RPMI7951 (cell line): ENCODE measurements around the gene PROM1. TPM values are rescaled to one million over a fixed set of nuclear protein-coding genes. Genes with fewer than 3 reads are reported as not detected.

Experiments used
- DNase-seq: peaks from one replicate; pipeline ENCODE4 v3.0.0-alpha.2; 2012; ENCODE audit warnings: low read depth
- total RNA-seq: library from RNA; depleted of rRNA; stranded (reverse); fragments of >200 nt; shearing (Covaris generic); gene quantifications from 2 replicates; pipeline ENCODE4 v1.2.3, GENCODE V29; 2014; rRNA removed

The PROM1 gene, protein sequence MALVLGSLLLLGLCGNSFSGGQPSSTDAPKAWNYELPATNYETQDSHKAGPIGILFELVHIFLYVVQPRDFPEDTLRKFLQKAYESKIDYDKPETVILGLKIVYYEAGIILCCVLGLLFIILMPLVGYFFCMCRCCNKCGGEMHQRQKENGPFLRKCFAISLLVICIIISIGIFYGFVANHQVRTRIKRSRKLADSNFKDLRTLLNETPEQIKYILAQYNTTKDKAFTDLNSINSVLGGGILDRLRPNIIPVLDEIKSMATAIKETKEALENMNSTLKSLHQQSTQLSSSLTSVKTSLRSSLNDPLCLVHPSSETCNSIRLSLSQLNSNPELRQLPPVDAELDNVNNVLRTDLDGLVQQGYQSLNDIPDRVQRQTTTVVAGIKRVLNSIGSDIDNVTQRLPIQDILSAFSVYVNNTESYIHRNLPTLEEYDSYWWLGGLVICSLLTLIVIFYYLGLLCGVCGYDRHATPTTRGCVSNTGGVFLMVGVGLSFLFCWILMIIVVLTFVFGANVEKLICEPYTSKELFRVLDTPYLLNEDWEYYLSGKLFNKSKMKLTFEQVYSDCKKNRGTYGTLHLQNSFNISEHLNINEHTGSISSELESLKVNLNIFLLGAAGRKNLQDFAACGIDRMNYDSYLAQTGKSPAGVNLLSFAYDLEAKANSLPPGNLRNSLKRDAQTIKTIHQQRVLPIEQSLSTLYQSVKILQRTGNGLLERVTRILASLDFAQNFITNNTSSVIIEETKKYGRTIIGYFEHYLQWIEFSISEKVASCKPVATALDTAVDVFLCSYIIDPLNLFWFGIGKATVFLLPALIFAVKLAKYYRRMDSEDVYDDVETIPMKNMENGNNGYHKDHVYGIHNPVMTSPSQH
- 0.12 TPM in 1 of 2 replicates, not detected in the other for total RNA-seq

DNA sequence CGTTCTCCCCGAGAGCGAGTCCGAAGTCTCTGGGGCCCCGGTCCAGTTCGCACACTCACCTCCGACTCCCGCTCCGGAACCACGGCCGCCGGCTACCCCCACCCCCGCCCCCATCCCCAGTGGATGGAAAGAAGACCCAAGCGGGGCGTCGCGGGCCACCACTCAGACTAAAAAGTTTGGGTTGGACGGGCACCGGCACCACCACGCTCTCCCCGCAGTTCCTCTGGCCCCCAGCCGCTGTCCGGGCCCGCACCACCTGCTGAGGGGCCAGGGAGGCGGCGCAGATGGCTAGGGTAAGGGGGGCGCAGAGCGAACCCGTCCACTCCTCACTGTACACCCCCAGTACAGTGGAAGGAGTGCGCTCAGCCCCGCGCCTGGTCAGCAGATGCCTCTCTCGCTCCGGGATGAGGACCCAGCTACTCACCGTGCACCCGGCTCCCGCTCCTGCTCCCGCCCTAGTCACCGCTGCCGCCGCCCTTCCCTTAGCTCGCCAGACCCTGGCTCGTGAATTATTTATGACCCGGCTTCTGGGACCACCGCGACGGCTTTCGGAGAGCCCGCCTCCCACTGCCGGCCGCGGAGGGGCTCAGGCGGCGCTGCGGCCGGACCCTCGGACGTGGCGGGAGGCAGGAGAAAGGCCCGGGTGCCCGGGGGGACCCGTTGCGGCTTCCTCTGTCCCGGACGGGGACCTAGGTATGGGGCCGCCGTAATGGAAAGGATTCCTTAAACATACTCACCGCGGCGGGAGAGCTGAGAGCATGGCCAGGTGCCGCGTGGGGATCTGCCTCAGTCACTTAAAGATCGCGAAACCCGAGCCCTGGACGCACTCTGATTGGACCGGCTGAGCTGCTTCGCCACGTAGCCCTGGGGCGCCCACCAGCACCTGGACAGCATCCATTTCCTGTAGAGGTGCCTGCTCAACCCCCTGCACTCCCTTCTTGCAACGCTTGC lies at the start of gene PROM1:
Gene PROM1, minus strand, starts transcription at position 783 of the 951 bp plus-strand sequence. CDS start 8,117 bp downstream, outside the sequence.
- no peak for DNase-seq

DNA sequence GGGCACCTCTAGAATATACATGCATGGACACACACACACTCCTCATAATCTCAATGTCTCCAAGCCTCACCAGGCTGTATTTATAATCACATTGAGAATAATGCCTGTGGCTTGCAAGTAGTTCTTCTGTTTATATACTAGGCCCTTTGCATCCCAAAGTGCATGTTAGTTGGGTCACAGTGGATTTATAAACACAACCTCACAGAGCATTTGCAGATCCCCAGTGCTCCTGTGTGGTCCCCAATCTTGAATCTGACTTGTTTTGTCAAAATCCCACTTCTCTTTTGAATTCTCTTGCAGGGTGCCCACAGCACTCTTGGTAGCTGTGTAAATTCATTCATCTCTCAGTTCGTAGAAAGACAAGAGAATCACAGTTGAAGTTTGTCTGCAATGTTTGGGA lies 49.6 kb upstream of the PROM1 start:
- no peak for DNase-seq

DNA sequence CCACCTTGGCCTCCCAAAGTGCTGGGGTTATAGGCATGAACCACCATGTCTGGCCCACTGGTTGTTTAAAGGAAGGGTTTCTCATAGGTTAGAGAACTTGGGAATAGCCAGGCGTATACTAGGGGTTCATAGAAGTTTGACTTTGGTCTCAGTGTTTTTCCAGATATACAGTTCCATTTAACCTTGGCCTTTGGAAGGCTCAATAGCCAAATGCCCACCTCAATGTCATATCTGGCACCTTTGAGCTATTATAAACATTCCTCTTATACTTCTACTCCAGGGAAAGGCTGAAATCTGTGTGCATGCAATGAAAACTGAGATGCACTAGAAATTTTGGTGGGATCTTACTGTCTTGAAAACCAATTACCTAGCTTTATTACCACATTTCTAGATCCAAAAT lies 47.5 kb upstream of the PROM1 start:
- no peak for DNase-seq

DNA sequence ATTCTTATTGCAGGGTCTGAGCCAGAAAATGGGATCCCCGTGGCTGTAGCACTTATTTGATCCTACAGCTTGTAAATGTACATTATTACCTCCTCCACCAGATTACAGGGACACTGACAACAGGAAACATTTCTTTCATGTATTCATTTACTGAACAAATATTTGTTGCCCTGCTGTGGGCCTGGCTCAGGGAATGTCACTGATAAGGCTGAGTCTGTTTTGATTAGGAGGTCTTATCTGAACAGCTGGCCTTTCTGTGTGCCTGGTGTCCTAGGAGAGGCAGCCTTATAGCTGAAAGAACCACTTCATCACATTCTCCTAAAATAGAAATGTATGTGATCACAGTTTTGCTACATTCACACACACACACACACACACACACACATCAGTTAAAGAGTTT lies 45.5 kb upstream of the PROM1 start:
- no peak for DNase-seq

DNA sequence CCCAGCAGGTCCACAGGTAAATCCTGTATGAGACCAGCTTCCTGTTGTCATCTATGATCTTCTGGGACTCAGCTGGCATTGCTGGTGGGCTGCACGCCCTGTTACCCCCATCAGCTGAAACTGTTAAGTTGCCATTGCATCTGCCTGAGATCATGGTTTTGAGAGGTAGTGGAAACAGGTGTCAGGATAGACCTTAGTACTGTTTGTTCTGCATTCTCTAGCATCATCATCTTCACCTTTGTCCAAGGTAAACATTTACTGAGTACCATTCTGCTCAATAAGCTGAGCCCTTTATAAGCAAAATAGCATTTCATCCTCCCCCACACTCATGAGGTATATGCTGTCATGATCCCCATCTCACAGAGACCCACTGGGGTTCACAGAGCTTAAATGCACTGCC lies 42.9 kb upstream of the PROM1 start:
- no peak for DNase-seq

DNA sequence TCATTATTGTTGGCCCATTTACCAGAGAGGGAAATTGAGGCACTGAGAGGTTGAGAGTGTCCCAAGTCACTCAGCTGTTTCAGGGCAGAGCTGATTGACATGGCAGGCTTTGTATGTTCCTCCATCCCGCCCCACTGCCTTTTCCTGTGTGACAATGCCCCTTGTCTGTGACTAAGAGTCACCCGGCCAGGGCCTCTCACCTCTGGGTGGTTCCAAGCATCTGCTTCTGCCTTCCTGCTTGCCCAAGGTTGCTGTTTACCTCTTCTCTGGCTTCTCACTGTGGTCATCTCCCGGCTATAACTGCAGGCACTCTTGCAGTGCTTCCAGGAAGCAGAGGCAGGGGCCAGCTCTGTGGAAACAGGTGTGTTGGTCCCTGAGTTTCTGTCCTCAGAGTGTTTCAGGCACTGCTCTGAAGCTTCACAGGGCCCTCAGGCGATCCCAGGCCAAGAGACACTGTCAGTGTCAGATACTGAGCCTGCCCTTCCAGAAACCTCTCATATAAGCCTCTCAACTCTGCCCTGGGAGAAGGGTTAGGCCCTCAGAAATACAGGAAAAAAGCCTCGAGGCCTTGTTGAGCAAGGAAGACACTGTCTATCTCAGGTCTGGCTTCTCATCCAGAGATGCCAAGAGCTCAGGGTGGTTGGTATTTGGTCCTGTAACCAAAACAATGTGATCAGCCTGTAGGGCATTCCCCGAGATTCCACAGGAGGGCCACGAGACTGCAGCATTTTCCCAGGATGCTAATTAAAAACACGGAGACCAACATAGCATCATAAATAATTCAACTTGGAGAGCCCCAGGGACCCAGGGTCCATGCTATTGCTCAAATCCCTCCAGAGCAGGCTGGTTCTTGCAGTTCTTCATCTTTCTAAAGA lies 42.0 kb upstream of the PROM1 start:
- DNase-seq = peak; percentile 15

DNA sequence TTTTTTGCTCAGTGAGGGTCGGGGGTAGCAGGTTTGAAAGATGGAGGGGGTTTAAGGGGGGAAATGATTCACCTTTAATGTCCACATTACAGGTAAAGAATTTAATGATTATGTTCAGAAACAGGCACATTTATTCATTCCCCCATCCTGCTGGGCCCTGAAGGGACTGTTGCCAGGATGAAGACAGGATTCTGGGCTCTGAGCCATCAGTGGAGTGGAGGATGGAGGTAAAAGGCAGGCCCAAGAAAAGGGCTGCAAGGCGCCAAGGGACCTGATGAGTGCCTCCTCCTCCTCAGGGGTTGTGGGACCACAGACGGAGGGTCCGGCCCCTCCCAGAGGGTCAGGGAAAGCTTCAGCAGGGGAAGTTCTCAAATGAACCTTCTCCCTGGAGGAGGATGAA lies 40.4 kb upstream of the PROM1 start:
- DNase-seq = no peak

DNA sequence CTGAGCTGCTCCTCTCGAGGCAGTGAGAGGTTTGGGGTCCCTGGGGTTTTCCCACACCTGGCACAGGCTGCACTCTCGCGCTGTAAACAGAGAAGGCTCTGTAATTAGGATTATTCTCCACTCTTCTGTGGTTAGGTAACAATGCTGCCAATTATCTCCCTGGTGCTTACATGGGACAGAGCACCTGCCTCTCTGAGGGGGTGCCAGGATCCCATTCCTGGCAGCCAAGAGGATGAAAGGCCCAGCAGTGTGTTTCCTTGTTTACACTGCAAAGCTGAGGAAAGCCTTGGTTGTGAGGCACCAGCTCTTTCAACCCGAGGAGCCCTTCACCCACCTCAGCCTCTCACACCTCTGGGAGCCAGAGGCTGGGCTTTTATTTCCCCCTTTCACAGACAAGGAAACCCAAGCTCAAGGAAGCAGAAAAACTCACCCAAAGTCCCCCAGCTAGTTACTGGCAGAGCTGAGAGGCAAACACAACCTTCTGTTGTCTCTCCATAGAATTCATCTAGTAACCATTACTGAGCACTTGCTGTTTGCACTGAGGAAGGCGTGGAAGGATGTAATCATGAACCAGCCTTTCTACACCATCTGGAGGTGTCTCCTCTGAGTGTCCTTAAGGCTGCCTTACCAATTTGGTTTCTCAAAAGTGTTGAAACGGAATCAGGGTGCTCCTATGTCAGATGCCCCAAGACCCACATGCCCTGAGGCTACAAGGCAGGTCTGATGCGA lies 39.7 kb upstream of the PROM1 start:
- no peak for DNase-seq

DNA sequence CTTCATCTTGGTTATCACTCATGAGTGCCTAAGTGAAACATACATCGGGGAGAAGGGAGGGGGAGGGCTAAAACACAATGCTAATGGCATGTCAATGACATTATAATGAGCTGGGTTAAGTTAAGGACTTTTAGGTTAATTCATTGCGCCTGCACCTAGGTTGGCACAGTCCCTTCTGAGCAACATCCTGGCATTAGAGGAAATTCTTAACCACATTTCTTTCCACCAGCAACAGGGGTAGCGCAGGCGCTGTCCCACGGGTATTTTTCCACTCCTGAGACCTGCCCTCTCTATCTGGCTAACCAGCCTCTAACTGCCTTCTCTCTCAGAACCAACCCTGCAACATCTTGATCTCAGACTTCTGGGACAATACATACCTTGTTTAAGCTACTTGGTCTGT lies 39.0 kb upstream of the PROM1 start:
- DNase-seq = no peak

DNA sequence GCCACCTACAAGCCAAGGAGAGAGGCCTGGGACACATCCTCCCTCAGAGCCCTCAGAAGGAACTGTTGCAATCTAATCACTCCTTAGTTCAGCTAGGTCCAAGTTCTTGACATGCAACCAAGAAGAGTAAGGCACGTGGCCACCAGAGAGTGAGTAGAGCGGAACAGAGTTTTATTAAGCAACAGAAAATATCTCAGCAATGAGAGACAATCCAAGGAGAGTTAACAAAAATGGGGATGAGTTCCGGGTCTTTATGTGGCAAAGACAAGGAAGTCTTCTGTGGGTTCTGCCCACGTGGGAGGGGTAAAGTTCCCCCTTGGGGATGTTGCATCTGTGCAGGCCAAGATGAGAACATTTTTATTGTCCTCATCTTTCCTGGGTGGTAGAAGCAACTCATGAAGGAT lies 38.5 kb upstream of the PROM1 start:
- no peak for DNase-seq

DNA sequence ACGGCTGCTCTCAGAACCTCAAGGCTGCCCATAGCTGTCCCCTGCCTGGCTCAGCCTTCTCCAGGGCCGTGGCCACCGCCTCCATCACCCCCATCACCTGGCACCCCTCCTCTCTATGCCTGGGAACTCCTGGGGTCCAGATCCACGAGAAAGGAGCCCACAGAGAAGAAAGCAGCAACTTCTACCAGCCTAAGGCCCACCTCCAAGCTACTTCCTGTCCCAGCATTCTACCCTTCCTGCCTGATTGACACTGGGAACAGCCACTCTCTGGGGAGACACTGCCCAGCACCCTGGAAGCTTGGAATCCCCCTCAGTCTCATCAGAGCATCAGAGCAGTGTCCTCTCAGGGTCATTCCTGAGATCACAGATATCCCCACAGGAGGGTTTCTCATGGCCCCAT lies 36.9 kb upstream of the PROM1 start:
- DNase-seq = peak; percentile 35

DNA sequence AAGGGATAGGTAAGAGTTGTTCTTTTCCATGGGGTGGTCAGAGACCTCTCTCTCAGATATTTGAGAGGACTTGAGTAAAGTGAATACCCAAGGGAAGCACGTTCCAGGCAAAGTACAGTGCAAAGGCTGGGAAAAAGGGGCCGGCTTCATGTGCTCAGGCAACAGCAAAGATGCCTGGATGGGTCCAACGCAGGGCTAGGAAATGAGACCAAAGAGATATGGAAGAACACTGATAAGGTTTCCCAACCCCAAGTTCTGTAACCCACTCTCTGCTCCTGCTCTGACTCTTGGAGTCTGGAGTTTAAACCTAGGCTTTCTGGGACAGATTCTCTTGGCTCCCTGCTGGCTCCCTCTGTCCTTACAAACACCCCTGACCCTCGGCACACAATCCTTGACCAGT lies 36.2 kb upstream of the PROM1 start:
- DNase-seq = no peak

DNA sequence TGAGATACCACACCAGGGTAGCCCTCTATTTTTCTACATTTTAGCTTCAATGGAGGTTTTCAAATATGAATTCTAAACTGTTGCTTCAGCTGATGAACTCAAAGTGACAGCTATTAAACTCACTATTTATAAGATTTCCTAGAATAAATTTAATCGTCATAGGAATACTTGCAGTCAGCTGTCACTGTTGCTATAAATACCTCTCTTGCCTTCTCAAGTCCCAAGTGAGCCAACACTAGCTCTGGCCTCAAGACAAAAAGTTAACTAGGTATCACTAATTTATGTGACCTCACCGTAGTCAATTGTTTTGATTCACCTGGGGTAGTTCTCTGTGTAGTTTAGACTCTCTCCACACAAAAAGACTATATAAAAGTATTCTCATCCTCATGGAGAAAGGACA lies 34.3 kb upstream of the PROM1 start:
- no peak for DNase-seq

DNA sequence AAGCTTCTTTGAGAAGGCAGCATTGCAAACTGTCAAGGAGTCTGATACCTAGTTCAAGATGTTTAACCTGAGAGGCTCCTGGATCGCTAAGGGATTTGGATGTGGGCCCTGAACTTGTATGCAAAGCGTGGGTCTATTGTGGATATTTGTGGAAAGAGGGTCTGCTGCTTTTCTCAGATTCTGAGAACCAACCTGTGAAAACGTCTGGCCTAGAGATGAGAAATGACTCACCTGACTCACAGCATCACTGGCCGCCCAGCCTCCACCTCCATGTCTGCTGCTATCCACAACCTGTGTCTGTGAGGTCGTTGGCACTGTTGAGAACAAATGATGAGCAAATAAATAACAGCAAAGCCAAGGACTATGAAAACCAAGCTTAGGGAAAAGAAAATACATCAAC lies 33.3 kb upstream of the PROM1 start:
- DNase-seq = no peak

DNA sequence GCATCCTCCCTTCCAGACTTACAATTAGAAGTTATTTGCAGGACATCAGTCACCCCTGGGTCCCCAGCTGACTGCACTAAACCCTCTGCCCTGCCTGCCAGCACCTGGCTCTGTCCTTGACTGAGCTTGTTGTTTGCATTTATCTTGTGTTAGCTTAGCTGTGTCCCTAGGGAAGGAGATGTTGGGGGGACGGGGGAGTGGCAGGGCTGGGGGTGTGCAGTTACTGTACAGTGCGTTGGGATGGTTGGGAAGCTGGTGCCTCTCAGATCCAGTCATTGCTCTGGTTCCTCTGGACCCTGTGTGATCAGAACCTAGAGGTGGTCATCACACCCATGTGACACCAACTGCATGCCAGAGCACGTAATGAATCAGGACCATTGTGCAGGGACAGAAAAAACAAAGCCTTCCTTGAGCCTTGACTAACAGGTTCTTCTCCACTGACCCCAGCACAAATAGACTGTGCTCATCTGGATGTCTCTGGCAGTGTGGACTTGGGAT lies 32.7 kb upstream of the PROM1 start:
- DNase-seq = no peak

DNA sequence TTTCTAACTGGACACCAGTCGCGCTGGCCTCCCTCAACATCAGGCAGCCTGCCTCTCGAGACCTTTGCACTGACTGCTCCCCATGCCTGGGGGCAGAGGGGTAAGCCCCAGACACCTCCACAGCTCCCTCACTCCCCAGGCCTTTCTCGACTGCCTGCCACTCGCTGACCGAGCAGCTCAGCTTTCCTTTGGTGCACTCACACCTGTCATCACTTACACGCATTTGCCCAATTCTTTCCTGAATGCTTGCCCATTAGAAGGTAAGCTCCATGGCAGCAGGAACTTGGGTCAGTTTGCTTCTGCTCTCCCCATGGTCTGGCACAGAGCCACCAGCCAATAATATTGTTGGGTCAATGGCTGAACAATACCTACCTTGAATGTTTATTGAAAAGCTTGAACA lies 32.2 kb upstream of the PROM1 start:
- no peak for DNase-seq

DNA sequence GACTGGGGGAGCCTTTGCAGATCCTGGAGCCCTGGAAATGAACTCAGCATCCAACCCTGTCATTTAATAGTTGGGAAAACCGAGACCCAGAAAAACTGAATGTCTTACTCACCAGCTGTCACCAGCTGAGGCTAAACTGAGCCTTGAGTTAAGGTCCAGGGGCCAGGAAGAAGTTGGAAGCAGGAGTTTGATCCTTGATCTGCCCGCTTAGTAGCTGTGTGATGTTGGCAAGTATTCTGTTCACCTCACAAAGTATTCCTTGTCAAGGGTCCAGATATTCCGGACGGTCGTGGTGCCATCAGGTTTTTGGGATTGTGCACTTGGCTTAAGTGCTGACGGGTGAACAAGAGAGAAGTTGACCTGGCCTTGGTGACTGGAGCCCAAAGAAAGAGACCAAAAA lies 30.7 kb upstream of the PROM1 start:
- no peak for DNase-seq

DNA sequence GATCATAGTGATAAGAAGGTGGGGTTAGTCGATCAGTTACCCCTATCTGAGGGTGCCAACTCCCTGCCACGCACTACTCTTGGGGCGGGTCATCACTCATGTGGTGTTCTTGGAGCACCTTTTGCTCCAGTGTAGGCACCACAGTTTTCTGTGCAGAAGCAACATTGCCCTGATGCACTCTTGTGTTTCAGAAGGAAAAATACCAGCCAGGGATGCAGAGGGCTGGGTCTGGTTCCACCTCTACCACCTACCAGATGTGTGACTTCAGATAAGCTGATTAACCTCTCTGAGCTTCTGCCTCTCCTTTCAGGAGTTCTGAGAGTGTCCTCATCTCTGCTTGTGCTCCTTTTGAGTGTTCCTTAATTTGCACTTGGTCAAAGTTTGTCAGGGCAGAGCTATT lies 29.9 kb upstream of the PROM1 start:
- DNase-seq = no peak

DNA sequence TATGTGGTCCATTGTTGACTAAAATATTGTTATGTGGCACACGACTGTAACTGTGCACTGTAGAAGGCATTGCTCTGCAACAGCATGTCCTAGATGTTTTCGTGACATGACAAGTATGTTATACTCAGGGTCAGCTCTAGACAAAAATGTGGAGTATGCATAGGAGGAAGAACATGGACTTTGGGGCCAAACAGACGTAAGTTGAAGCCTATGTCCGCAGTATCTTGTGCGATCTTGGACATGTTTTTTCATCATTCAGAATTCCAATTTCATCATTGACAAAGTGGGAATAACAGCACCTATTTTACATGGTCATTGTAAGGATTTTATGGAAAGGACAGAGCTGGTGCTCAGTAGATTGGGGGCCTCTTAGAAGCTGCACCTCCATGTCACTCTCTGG lies 27.7 kb upstream of the PROM1 start:
- no peak for DNase-seq
